Measurements from ENCODE around the gene NMT1. TPM values are rescaled to one million over a fixed set of nuclear protein-coding genes. Genes with fewer than 3 reads are reported as not detected.

NMT1 gene
- total and polyA plus RNA-seq, 2 of the 13 experiments (the other 11 are each of a cell fraction or from before 2014, with no cell fraction given) = 75.7 to 142 TPM

DNA sequence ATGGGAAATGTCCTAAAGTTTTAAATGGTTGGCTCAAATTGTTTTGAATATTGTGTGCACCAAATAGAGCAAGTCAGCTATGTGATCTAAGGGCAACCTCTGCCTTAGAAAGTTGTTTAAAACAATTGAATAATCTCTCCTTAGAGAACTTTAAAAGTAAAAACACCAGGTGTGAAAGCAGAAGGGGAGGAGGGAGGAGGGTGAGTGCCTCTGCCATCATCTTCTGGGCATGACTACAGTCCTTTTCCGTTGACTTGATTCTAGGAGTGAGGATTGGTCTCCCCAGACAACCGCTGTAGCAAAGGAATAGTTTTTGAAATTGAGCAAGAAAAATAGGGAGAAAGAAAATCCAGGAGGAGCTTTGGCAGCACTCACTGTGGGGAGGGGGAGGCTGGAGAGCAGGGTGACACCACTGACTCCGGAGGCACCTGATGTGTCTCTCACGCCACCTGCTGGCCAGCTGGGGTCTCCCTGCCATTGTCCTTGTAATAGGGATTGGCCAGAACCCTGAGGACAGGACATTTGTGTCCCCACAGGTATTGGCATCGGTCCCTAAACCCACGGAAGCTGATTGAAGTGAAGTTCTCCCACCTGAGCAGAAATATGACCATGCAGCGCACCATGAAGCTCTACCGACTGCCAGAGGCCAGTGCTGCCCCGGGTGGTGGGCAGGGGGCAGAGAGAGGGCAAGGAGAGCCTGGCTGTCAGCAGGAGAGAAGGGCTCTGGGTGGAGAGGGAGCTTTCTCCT lies 37.9 kb downstream of the NMT1 start (continued):
- TF ChIP-seq, protein P1, sequence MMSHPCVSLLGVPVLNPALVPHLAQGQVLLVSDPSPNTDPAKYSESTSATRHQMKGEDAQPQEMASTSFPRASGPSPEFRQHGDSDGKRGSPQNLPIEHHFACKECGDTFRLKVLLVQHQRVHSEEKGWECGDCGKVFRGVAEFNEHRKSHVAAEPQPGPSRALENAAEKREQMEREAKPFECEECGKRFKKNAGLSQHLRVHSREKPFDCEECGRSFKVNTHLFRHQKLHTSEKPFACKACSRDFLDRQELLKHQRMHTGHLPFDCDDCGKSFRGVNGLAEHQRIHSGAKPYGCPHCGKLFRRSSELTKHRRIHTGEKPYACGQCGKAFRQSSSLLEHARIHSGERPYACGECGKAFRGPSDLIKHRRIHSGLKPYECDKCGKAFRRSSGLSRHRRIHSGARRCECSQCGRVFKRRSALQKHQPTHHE (CRISPR knock-in tag; IDR thresholded peaks at IDR 0.05; ENCODE audit: borderline replicate concordance) = no peak
- TF ChIP-seq ARNTL (CRISPR knock-in tag; IDR thresholded peaks at IDR 0.05) (no peak), HHEX (CRISPR knock-in tag; IDR thresholded peaks at IDR 0.05) (no peak), BHLHE40 (IDR thresholded peaks at IDR 0.05; ENCODE audit: low read length) (peak; percentile 64), ZNF670 (CRISPR knock-in tag; IDR thresholded peaks at IDR 0.05; ENCODE audit: borderline replicate concordance) (no peak), ZSCAN12 (CRISPR knock-in tag; IDR thresholded peaks at IDR 0.05) (no peak), KDM5B (CRISPR knock-in tag; IDR thresholded peaks at IDR 0.05; ENCODE audit: borderline replicate concordance) (peak; percentile 47; the same call in 1 of the 2 replicates), ZFP36L2 (CRISPR knock-in tag; IDR thresholded peaks at IDR 0.05) (no peak), RELA (CRISPR knock-in tag; IDR thresholded peaks at IDR 0.05) (no peak), TAF1 (CRISPR knock-in tag; IDR thresholded peaks at IDR 0.05) (no peak), ZNF790 (CRISPR knock-in tag; IDR thresholded peaks at IDR 0.05; ENCODE audit: borderline replicate concordance) (no peak), RAD51 (IDR thresholded peaks at IDR 0.05; ENCODE audit: borderline replicate concordance) (no peak), ZBTB3 (CRISPR knock-in tag; IDR thresholded peaks at IDR 0.05; ENCODE audit: borderline replicate concordance, low read depth) (no peak), ZNF83 (CRISPR knock-in tag; IDR thresholded peaks at IDR 0.05; ENCODE audit: borderline replicate concordance) (no peak)
- TF ChIP-seq, protein P2, sequence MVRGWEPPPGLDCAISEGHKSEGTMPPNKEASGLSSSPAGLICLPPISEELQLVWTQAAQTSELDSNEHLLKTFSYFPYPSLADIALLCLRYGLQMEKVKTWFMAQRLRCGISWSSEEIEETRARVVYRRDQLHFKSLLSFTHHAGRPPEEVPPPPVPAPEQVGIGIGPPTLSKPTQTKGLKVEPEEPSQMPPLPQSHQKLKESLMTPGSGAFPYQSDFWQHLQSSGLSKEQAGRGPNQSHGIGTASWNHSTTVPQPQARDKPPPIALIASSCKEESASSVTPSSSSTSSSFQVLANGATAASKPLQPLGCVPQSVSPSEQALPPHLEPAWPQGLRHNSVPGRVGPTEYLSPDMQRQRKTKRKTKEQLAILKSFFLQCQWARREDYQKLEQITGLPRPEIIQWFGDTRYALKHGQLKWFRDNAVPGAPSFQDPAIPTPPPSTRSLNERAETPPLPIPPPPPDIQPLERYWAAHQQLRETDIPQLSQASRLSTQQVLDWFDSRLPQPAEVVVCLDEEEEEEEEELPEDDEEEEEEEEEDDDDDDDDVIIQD (CRISPR knock-in tag; IDR thresholded peaks at IDR 0.05; ENCODE audit: low read depth) = no peak
- TF ChIP-seq, protein P3, sequence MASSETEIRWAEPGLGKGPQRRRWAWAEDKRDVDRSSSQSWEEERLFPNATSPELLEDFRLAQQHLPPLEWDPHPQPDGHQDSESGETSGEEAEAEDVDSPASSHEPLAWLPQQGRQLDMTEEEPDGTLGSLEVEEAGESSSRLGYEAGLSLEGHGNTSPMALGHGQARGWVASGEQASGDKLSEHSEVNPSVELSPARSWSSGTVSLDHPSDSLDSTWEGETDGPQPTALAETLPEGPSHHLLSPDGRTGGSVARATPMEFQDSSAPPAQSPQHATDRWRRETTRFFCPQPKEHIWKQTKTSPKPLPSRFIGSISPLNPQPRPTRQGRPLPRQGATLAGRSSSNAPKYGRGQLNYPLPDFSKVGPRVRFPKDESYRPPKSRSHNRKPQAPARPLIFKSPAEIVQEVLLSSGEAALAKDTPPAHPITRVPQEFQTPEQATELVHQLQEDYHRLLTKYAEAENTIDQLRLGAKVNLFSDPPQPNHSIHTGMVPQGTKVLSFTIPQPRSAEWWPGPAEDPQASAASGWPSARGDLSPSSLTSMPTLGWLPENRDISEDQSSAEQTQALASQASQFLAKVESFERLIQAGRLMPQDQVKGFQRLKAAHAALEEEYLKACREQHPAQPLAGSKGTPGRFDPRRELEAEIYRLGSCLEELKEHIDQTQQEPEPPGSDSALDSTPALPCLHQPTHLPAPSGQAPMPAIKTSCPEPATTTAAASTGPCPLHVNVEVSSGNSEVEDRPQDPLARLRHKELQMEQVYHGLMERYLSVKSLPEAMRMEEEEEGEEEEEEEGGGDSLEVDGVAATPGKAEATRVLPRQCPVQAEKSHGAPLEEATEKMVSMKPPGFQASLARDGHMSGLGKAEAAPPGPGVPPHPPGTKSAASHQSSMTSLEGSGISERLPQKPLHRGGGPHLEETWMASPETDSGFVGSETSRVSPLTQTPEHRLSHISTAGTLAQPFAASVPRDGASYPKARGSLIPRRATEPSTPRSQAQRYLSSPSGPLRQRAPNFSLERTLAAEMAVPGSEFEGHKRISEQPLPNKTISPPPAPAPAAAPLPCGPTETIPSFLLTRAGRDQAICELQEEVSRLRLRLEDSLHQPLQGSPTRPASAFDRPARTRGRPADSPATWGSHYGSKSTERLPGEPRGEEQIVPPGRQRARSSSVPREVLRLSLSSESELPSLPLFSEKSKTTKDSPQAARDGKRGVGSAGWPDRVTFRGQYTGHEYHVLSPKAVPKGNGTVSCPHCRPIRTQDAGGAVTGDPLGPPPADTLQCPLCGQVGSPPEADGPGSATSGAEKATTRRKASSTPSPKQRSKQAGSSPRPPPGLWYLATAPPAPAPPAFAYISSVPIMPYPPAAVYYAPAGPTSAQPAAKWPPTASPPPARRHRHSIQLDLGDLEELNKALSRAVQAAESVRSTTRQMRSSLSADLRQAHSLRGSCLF (CRISPR knock-in tag; IDR thresholded peaks at IDR 0.05; ENCODE audit: borderline replicate concordance) = no peak
- TF ChIP-seq, protein P4, sequence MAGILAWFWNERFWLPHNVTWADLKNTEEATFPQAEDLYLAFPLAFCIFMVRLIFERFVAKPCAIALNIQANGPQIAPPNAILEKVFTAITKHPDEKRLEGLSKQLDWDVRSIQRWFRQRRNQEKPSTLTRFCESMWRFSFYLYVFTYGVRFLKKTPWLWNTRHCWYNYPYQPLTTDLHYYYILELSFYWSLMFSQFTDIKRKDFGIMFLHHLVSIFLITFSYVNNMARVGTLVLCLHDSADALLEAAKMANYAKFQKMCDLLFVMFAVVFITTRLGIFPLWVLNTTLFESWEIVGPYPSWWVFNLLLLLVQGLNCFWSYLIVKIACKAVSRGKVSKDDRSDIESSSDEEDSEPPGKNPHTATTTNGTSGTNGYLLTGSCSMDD (CRISPR knock-in tag; IDR thresholded peaks at IDR 0.05) = no peak
- TF ChIP-seq, protein P5, sequence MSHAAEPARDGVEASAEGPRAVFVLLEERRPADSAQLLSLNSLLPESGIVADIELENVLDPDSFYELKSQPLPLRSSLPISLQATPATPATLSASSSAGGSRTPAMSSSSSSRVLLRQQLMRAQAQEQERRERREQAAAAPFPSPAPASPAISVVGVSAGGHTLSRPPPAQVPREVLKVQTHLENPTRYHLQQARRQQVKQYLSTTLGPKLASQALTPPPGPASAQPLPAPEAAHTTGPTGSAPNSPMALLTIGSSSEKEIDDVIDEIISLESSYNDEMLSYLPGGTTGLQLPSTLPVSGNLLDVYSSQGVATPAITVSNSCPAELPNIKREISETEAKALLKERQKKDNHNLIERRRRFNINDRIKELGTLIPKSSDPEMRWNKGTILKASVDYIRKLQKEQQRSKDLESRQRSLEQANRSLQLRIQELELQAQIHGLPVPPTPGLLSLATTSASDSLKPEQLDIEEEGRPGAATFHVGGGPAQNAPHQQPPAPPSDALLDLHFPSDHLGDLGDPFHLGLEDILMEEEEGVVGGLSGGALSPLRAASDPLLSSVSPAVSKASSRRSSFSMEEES (CRISPR knock-in tag; IDR thresholded peaks at IDR 0.05) = no peak

All from HepG2 (cell line).